NCI-H187 (cell line): Measurements from ENCODE around the gene ZNF212.

Experiments used
- DNase-seq, 2 experiments: peaks; one replicate each; lab custom pipeline; 2025; lab: John Stamatoyannopoulos, UW

The ZNF212 gene

DNA sequence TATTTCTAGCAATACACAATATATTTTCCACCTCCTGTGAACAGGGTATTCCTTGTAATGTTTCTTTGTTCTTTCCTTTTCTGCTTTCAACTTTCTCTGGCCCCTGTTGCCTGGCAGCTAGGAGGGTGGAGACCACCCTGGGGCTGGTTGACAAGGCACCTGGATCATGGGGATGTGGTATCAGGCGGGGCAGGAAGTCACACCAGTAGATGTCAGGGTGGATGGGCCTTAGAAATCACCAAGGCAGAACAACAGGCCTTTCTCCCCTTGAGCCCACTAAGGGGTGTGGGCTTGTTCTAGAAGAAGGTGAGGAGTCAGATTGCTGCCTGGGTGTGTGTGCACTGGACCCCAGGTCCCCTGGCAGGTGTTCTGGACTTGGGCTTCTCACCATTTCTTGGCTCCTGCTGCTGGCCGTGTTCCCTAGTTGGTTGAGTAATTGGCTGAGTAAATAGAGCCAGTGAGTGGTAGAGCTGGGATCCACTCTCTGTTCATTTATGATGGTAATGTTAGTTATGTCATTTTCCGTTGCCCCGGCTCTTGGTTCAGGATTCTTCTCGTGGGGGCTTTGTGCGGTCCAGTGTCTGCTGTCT, 47.5 kb downstream of the ZNF212 start:
- DNase-seq: no peak

DNA sequence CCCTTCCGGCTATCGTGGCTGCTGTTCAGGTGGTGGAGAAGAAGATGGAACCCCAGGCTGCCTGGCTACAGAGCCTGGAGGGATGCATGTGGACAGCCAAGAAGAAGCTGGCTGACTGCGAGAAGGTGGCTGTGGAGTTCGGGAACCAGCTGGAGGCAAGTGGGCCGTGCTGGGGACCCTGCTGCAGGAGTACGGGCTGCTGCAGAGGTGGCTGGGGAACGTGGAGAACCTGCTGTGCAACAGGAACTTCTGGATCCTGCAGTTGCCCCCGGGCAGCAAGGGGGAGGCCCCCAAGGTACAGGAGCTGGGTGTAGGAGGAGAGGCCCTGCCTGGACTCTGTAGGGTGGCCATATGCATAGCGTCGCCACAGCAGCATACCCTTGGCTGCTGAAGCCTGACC, 48.2 kb downstream of the ZNF212 start:
- no peak for DNase-seq

DNA sequence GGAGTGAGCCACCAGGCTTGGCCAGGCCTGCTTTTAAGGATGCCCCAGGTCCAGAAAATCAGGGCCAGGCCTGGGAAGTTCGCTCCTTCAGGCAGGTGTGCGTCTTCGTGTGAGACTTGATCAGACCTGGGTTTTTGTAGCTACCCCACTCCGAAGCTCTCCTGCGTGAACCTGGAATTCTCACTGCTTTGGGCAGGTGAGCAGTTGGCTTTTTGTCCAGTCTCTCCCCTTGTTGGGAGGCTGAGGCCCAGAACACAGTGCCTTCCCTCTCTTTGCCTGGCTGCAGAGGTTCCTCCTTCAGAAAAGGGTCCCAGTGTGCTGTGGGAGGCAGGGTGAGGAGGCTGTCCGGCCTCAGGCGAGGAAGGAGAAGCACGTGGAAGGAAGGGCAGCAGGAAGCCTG, 49.8 kb downstream of the ZNF212 start:
- no peak for DNase-seq

DNA sequence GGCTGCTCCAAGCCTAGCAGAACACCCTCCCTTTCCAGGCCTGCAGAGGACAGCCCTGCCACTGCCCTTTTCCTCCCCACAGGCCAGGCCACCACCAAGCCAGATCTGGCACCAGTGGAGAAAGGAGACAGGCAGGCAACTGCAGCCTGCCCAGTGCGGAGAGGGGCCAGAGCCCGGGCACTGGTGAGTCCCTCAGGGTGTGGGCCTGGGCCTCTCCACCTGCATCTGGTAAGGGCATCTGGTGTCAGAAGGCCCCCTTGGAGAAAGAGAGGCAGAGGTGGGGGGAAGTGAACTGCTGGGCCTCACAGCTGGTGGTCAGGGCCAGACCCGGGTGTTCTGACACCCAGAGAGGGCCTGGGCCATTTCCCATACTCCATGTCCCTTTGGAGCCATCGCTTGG, 50.4 kb downstream of the ZNF212 start:
- no peak for DNase-seq

DNA sequence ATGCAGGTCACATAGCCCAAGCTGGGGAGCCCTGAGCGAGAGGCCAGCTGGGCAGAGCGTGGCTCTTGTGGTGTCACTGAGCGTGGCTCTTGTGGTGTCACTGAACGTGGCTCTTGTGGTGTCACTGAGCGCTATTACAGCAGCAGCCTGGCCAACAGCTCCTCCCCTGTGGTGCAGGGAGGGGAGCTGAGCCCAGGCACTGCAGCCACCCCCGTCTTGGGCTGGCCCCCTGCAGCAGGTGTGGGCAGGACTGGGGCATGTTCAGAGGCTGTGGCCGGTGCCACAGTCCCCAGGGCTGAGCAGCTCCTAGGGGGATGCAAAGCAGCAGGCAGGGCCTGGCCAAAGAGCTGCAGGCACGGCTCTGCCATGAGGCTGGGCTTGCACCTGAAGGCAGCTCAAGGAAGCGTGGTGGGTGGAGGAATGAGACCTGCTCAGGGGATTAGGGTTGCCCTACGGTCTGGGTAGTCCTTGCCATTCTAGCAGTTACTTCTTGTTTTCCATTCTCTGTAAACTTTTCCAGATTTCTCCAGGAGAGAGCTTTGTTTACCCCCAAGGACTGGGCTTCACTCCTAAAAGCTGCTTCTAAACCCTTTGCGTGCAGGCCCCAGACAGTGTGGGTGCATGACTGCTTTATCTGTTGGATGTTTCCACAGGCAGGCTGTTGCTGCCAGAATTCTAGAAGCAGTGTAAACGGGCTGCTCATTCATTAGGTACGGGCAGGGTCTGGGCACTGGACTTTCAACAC, 51.8 kb downstream of the ZNF212 start:
- DNase-seq: no peak

DNA sequence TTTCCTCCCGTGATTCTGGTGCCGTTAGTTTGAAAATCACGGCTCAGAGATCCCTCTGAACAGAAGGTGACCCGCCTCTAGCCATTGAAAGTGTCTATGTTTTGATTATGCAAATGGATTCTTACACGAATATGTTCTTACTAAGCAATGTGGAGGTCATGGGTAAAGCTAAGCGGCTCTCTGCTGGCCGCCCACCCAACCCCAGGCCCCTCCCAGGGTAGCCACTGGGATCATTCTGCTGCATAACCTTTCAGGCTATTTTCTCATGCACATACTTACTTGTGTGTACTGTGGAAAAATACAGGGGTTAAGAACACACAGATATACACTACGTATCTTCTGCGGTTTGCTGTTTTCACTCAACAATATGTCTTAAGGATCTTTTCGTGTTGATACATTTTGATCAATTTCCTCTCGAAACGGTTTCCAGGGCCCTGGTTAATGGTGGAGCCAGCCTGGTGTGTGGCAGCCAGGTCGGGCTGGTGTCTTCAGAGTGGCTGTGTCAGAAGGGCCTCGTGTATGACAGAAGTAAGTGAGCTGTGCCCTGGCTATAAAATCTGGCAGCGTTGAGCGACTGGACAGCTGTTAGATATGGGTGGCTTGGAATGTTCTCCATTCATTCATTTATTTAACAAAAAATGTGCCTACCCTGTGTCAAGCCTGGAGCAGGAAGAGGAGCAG, 52.5 kb downstream of the ZNF212 start:
- no peak for DNase-seq

DNA sequence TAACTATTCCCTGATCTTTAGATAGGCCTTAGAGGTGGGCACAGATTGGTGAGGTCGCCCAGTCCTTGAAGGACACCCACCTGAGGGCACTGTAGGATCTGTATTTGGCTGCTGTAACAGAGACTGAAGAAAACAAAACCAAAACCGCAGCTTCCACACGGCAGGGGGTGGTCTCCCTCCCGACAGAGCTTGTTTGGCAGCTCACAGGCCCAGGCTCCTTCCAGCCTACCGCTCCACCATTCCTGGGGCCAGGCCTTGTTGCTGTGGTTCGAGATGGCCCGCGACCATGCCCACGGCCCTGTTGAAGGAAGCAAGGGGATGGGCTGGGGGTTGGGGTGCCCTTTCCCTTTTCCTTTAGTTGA, 53.0 kb downstream of the ZNF212 start:
- no peak for DNase-seq

DNA sequence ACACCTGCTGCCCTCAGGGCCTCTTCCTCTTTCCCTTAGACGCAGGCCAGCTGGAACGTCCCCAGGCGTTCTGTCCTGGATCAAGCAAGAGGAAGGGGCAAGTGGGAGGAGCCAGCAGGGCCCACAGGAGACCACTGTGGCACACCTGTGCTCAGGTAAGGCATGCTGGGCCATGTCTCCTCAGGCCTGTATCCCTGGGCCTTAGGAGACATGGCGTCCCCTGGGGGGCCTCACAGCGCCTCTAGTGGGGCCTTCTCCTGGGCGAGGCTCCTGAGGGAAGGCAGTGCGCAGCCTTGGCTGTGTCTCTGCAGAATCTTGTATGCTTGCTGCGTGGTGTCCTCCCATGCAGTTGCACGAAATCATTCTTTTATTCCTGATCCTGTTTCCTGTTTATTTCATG, 53.9 kb downstream of the ZNF212 start:
- DNase-seq: no peak

DNA sequence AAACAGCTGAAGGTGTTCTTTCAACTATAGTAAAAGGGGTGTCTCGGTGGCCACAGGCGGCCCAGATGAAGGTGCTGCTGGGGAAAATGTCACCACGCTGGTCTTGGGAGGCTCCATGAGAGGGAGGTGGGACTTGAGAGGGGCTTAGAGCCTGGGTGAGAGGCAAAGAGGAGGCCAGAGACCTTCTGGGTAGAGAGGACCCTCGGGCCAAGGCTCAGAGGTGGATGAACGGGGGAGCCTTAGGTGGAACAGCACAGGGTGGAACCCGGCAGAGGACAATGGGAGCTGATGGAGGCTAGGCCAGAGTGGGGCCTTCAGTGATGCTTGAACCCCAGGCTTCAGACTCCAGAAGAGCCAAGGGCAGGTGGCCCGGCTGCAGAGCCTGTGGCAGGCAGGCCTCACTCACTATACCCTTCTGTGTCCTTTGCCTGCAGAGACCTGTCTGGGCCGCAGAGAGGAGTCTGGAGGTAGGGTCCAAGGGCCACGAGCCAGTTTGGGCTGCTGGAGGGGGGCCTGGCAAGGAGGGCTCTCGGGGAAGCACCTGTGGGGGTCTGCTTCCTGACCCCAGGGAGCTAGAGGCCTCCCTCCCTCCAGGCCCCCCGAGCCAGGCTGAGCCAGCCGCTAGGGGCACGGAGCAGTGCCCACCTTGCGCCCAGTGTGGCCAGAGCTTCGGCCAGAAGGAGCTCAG, 54.6 kb downstream of the ZNF212 start:
- no peak for DNase-seq

DNA sequence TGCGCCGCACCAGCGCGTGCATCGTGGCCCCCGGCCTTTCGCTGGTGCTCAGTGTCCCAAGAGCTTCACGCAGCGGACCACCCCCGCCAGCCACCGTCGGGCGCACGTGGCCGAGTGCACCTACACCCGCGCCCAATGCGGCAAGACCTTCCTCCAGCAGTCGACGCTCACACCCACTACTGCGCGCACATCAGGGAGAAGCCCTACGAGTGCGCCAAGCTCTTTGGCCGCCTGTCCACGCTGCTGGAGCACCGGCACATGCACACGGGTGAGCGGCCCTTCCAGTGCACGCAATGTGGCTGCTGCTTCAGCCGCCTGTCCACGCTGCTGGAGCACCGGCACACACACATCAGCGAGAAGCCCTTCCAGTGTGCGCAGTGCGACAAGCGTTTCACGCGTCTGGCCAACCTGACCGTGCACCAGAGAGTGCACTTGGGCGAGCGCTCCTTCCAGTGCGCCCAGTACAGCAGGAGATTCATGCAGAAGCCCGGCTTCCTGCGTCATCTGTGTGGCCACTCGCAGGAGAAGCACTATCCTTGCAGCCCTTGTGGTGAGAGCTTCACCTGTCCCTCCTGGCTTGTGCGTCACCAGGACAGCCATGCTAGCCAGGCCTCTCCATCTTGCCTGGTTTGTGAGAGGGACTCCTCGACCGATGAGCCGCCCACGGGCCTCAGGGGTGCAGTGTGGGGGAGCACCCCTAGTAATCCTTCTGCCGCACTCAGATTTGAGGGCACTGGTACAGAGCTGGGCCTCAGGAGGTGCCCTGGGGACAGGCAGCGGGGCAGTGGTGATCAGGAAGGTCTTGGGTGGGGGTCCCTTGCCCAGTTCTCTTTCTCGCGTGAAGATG, 55.4 kb downstream of the ZNF212 start:
- no peak for DNase-seq

DNA sequence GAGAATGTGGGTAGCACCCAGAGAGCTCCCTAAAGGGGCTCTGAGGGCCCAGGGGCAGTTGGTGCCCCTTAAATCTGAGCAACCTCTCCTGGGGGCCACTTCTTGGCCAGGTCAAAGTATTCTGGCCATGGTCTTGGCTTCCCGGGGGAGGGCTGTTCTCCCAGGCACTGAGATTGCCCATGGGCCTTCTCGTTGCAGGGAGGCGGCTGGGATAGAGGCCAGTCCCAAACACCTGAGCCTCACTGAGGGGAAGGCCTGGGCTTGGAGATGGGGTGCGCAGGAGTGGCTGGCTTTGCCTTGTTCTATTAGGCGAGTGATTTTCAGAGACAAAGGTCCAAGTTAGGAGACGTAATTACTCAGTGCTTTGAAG, 56.0 kb downstream of the ZNF212 start:
- DNase-seq: no peak

DNA sequence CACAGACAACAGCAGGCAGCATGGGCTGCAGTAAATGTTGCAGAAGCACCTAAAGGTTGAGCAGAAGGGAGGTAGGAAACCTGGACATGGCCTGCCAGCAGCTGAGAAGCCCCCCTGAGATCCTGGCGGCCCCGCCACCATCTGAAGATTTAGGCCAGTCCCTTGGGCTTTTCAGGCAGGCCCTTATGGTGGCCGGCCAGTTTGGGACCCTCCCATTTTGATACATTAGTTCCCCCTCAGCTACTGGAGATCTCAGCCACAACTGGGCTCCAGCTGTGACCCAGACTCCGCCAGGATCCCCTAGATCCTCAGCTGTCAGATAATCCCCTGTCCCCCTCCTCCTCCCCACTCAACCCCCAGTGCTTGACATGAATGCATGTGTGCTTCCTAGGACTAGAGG, 56.9 kb downstream of the ZNF212 start:
- DNase-seq: no peak

DNA sequence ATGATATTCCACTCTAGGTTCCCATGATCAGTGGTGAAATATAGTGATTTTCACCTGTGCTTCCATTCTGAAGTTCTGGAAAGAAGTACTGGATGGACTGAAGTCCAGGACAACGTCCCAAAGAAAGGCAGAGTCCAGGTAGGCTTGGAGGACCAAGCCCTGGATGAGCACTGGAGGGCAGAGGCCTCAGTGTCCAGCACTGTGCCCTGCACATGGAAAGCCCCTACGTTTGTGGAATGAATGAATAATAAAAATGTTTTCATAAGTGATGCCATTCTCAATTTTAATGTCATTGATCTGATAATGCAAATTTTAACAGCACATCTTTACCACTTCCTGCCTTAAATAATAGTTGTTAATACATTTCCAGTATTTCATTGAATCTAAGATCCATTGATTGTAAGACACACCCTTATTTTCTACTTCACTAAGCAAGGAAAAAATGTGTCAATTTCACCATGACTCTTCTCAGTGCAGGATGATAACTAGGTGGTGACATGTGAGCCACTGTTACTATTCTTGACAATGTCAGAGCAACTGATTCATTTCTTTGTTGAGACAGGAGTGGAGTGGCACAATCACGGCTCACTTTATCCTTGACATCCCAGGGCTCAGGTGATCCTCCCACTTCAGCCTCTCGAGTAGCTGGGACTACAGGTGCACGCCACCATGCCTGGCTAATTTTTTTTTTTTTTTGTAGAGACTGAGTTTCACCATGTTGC, 57.7 kb downstream of the ZNF212 start:
- DNase-seq: no peak

DNA sequence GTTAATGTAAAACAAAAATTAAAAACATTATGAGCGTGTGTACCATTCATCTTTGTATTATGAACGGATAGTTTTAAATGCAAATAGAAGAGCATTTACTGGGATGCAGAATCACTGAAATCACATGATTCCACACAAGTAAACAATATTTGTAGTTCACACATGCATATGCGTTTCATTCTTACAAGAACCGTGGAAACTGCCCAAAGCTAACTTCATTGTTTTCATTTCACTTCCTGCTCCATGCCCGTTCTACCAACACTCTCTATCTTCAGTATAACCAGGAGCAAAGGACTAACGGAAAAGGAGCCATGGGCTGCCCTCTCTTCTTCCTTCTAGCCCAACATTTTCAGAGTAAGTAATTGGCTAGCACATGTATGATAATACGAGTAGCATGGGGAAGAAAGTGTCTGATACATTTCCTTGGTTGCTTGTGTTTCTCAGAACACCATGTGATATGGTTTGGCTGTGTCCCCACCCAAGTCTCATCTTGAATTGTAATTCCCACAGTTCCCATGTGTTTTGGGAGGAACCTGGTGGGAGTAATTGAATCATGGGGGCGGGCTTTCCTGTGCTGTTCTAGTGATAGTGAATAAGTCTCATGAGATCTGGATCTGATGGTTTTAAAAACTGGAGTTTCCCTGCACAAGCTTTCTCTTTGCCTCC, 61.3 kb downstream of the ZNF212 start:
- no peak for DNase-seq

DNA sequence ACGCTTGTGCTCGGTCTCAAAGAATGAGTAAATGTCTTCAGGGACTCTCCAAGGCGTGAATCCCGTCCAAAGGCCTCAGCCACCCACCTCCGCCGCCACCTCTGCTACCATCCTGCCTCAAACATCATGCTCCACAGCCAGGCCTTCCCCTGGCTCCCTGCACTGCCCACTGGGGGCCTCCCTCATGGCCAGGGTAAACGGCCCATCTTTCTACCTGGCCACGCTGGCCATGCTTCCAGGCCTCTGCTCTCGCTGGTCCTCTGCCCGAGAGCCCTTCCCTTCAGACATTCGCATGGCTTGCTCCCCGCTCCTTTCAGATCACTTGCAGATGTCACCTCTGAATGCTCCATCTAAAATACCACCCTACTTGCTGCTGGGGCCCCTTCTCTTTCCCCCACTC, 62.8 kb downstream of the ZNF212 start:
- DNase-seq: no peak

DNA sequence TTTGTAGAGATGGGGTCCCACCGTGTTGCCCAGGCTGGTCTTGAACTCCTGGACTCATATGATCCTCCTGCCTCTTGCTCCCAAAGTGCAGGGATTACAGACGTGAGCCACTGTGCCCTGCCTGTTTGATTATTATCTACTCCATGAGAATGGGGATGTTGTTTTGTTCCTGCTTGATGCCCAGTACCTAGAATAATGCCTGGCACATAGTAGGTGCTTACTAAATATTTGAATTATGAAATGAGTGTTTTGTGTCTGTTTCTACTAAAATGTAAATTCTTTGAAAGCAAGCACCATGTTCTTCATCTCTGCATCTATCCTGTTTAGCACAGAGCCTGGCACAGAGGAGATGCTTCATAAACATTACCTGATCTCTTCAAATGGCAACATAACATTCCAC, 63.4 kb downstream of the ZNF212 start:
- no peak for DNase-seq

DNA sequence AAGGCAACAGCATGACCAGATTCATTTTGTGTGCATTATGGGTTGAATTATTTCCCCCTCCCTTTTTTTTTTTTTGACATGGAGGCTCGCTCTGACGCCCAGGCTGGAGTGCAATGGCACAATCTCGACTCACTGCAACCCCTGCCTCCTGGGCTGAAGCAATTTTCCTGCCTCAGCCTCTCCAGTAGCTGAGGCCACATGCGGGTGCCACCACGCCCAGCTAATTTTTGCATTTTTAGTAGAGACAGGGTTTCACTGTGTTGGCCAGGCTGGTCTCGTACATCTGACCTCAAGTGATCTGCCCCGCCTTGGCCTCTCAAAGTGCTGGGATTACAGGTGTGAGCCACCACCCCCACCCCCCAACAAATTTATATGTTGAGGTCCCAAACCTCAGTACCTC, 64.6 kb downstream of the ZNF212 start:
- no peak for DNase-seq
